Astrocyte of the cerebellum (primary cell): Measurements from ENCODE around the gene POLR2B.
"Not testable (repeated sequence)": the region's sequence is repeated elsewhere in the genome, so short reads cannot be mapped to it uniquely, and the experiment has no call there.

ENCODE experiments used
- DNase-seq: peaks from one replicate; pipeline ENCODE4 v3.0.0-alpha.2; 2011; ENCODE audit warnings: low read depth
- H3K4me3 ChIP-seq: 2 replicates; pipeline ENCODE4 v1.5.1; 2011; ENCODE audit warnings: mild to moderate bottlenecking, low read depth, low read length, moderate library complexity
- CTCF ChIP-seq: IDR thresholded peaks from 2 replicates; pipeline ENCODE4 v1.5.1; 2012; ENCODE audit warnings: low read length, low read depth, moderate library complexity, mild to moderate bottlenecking; ENCODE audit errors: missing control alignments
- in situ Hi-C: cut with HindIII; loops from 2 replicates; pipeline ENCODE4 v1.10.0; 2017; ENCODE audit warnings: low sequenced_read_pairs

POLR2B gene

DNA sequence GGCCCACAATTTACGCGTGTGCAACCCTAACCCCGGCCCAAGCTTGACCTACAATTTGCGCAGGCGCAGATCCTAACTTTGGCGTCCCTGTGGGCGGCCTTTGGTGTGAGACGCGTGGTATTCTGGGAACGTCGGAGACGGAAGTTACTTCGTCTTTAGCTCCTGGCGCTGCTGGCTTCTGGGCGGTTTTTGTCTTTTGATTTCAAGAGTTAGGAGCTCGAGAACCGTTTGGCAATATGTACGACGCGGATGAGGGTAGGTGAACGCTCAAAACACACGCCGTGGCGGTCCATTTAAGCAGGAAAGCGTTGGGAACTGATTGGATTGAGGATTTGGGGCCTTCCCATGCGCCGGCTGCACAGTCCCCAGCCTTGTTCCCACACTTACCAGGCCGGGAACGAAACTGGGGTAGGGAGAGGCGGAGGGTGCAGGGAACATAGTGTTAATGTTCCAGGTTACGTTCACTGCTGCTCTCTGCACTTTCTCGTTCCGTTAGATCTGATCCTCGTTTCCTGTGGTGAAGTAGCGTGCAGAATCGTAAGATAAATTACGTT, at the start of gene POLR2B:
TSS of gene POLR2B (plus strand) at position 147 of the 554 bp plus-strand sequence. CDS start at position 237, 90 bp downstream.
- DNase-seq, result peak; percentile 77
- in situ Hi-C loops, result no loop called here
- TF ChIP-seq CTCF, result no peak
- H3K4me3 ChIP-seq, result peak within 1 kb of the TSS; percentile 99

DNA sequence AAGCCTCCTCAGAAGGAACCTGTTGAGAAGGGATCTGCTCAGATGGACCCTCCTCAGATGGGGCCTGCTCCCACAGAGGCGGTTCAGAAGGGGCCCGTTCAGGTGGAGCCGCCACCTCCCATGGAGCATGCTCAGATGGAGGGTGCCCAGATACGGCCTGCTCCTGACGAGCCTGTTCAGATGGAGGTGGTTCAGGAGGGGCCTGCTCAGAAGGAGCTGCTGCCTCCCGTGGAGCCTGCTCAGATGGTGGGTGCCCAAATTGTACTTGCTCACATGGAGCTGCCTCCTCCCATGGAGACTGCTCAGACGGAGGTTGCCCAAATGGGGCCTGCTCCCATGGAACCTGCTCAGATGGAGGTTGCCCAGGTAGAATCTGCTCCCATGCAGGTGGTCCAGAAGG, 48.1 kb upstream of the POLR2B start:
- in situ Hi-C loops, result no loop called here
- TF ChIP-seq CTCF, result no peak
- no peak overlapping the region for H3K4me3 ChIP-seq
- DNase-seq, result no peak

DNA sequence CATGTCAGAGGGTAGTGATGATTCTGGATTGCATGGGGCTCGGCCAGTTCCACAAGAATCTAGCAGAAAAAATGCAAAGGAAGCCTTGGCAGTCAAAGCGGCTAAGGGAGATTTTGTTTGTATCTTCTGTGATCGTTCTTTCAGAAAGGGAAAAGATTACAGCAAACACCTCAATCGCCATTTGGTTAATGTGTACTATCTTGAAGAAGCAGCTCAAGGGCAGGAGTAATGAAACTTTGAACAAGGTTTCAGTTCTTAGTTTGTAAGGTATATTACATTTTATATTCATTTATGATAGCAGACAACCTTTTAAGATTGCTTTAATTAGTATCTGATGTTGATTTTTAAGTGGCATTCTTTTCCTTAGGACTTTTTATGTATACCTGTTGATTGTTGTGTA, 46.8 kb upstream of the POLR2B start:
- no peak for TF ChIP-seq CTCF
- in situ Hi-C loops, result no loop called here
- no peak overlapping the region for H3K4me3 ChIP-seq
- no peak for DNase-seq

GRCh38 chr4:56937262-56937661, 41.4 kb upstream of the POLR2B start:
- no peak overlapping the region for H3K4me3 ChIP-seq
- TF ChIP-seq CTCF, result no peak
- DNase-seq, result peak; percentile 32
- in situ Hi-C loops, result no loop called here

GRCh38 chr4:56939826-56940225, 38.9 kb upstream of the POLR2B start:
- DNase-seq, in situ Hi-C loops: not testable (repeated sequence)

GRCh38 chr4:56940403-56940802, 38.3 kb upstream of the POLR2B start:
- in situ Hi-C loops, result no loop called here
- no peak for DNase-seq
- no peak for TF ChIP-seq CTCF
- no peak overlapping the region for H3K4me3 ChIP-seq

More at GRCh38 chr4:56939826-56940225, 38.9 kb upstream of the POLR2B start:
- H3K4me3 ChIP-seq, result not testable (repeated sequence)

GRCh38 chr4:56940971-56941370, 37.7 kb upstream of the POLR2B start:
- in situ Hi-C loops, result no loop called here
- H3K4me3 ChIP-seq, result no peak overlapping the region
- no peak for TF ChIP-seq CTCF
- no peak for DNase-seq
